KG1 (cell line): Measurements from ENCODE around the gene NGFR.
A peak's percentile ranks its signal among the peaks of the same experiment; 100 is the strongest.

ENCODE experiments used
- DNase-seq: peaks from one replicate; lab custom pipeline; 2025; lab: John Stamatoyannopoulos, UW

The NGFR gene

GRCh38 chr17:49494986-49495841 is at the start of gene NGFR:
Gene NGFR (plus strand): TSS chr17:49495293. CDS start chr17:49495418, 125 bp downstream.
- DNase-seq = no peak

- no peak for DNase-seq
These were observed 49.5 kb upstream of the NGFR start for GRCh38 chr17:49445591-49445990.

DNA sequence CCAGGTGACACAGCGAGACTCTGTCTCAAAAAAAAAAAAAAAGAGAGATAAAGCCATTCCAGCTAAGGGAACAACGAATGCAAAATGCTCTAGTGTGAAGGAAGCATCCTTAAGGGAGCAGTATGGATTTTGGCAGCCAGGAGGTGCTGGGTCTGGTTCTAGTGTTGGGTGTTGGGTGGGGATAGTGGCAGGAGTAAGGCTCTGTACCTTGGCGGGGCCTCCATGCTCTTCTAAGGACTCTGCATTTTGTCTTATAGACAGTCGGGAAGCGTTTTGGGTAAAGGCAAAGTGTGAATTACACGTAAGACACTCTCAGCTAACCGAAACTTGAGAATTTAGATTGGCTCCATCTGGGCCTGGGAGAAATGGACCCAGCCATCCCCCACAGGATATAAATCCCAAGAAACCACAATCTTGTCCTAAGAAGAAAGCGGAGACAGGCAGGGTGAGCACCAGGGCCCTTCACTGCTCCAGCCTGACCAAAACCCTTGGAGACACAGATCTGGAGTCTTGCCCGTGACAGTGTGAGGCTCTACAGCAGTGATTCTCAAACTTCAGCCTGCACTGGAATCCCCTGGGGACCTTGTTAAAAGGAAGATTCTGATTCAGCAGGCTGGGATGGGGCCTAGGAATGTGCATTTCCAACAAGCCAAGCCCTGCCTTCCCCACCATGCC is 47.3 kb upstream of the NGFR start:
- no peak for DNase-seq

GRCh38 chr17:49450181-49450580 is 44.9 kb upstream of the NGFR start:
- DNase-seq = no peak

DNA sequence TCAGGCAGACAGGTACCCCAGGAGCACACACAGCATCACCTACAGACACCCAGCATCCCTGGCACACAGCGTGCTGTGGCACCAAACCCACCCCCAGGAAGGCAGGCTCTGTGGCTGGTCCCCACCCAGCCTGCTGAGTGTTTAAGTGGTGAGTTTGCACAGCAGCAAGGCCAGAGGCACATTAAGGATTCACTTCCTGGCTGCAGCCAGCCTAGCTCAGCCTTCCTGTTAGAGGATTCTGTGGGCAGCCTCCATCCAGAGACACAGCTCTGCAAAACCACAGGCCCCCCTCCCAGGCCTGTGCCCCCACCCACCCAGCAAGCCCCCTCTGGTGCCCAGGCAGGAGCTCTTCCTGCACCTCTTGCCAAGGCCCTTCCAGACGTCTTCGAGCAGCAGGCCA is 44.4 kb upstream of the NGFR start:
- peak; percentile 46 for DNase-seq

GRCh38 chr17:49452201-49452600 is 42.9 kb upstream of the NGFR start:
- no peak for DNase-seq

- no peak for DNase-seq
These were observed 42.4 kb upstream of the NGFR start for GRCh38 chr17:49452661-49453060.

GRCh38 chr17:49454050-49454449 is 41.0 kb upstream of the NGFR start:
- no peak for DNase-seq

DNA sequence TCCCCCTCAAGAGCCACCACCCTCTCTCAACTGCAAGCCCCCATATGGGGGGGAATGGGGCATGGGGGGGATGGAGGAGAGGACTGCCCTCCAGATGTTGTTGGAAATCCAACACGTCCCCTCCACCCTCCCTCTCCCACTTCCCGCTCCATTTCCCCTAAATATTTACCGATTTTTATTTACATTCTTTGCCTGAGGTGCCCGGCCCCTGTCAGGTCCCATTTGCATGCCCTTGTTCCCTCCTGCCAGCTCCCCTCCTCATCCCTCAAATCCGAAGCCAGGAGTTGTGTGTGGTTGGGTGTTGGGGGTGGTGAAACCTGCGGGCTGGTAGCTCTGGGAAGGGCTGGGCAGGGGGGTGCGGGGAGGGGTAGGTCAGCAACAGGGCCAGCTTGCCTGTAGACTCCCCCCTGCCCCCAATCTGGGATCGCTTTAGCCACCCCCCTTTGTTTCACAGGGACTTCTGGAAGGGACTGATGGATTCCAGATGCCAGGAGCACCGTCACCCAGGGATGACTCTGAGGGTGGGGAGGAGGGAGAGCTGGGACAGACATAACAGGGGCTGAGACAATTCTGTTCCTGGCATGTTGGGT is 39.7 kb upstream of the NGFR start:
- DNase-seq = no peak

GRCh38 chr17:49456183-49456965 is 38.7 kb upstream of the NGFR start:
- no peak for DNase-seq

- DNase-seq = no peak
These were observed 37.2 kb upstream of the NGFR start for GRCh38 chr17:49457564-49458535.

- DNase-seq = no peak
These were observed 35.6 kb upstream of the NGFR start for GRCh38 chr17:49459401-49459984.

GRCh38 chr17:49460401-49460800 is 34.7 kb upstream of the NGFR start:
- DNase-seq = no peak

DNA sequence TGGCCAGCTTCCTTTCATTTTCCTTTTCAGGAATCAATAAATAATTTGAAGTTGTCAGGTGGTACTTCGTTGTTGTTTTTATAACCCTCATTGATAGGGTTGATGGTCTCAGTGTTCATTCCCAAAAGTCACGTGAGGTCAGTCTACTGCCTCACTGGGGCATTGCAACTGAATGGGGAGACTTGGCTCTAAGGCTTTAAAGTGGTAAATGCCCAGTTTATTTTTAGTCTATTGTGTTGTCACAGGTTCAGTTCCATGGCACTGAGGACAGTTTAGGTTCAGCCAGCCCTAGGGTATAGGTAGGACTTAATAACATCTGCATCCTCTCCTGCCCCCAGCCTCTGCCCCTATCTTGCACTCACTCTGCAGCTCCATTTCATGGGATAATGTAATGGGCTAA is 33.5 kb upstream of the NGFR start:
- no peak for DNase-seq

DNA sequence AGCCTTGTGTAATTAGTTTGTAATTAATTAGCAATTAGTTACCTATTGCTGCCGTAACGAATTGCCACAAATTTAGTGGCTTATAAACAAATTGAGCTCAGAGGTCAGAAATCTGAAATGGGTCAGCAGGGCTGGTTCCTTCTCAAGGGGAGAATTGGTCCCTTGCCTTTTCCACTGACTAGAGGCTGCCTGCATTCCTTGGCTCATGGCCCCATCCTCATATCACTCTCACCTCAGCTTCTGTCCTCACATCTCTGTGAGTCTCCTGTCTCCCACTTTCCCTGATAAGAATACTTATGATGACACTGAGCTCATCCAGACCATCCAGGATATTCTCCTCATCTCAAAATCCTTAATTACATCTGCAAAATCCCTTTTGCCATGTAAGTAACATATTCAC is 31.0 kb upstream of the NGFR start:
- DNase-seq = no peak

GRCh38 chr17:49465331-49465903 is 29.7 kb upstream of the NGFR start:
- DNase-seq = no peak

GRCh38 chr17:49466436-49466835 is 28.7 kb upstream of the NGFR start:
- no peak for DNase-seq

GRCh38 chr17:49467175-49467574 is 27.9 kb upstream of the NGFR start:
- no peak for DNase-seq

DNA sequence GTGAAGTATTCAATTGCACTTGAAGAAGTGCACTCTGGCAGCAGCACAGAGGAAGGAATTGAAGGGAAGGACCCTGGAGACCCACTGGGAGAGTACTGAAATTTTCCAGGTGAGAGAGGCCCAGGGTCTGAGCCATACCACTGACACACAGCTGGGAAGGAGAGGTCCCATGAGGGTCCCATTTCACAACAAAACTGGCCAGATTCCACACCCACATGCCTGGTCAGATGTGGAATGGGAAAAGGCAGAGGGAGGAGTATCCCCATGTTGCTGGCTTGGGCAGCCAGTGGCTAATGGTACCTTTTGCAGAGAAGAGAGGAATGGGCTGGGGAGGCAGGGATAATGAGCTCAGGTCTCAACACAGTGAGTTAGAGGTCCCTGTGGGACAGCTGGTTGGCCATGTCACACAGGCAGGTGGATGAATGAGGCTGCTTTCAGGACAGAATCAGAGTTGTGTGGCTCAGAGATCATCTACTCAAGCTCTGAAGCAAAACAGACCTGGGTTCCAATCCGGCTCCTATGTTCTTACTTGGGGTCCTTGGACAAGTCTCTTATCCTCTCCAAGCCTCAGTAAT is 26.2 kb upstream of the NGFR start:
- no peak for DNase-seq
